ENCODE measurements around the gene PROK1.

GRCh38 chr1:110464340-110464739 lies 13.4 kb downstream of the PROK1 start:
- TF ChIP-seq, protein P1, sequence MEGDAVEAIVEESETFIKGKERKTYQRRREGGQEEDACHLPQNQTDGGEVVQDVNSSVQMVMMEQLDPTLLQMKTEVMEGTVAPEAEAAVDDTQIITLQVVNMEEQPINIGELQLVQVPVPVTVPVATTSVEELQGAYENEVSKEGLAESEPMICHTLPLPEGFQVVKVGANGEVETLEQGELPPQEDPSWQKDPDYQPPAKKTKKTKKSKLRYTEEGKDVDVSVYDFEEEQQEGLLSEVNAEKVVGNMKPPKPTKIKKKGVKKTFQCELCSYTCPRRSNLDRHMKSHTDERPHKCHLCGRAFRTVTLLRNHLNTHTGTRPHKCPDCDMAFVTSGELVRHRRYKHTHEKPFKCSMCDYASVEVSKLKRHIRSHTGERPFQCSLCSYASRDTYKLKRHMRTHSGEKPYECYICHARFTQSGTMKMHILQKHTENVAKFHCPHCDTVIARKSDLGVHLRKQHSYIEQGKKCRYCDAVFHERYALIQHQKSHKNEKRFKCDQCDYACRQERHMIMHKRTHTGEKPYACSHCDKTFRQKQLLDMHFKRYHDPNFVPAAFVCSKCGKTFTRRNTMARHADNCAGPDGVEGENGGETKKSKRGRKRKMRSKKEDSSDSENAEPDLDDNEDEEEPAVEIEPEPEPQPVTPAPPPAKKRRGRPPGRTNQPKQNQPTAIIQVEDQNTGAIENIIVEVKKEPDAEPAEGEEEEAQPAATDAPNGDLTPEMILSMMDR (IDR thresholded peaks at IDR 0.05): no peak
- no peak for TF ChIP-seq POLR2A (IDR thresholded peaks at IDR 0.05)
